HG03064 (cell line): ENCODE results near the gene COA7.

Experiments
- ATAC-seq: cut with Tn5 transposase; IDR thresholded peaks from one replicate; pipeline ENCODE4 v1.9.1; 2021; ENCODE audit warnings: low read depth; ENCODE audit not compliant: unreplicated experiment

Gene COA7

GRCh38 chr1:52673513-52673912 lies 24.6 kb downstream of the COA7 start:
- no peak for ATAC-seq

GRCh38 chr1:52672946-52673345 lies 25.2 kb downstream of the COA7 start:
- ATAC-seq = no peak

GRCh38 chr1:52670604-52671003 lies 27.5 kb downstream of the COA7 start:
- no peak for ATAC-seq

GRCh38 chr1:52669696-52670095 lies 28.5 kb downstream of the COA7 start:
- no peak for ATAC-seq

- no peak for ATAC-seq
These were observed 29.4 kb downstream of the COA7 start for GRCh38 chr1:52668711-52669110.

GRCh38 chr1:52667984-52668383 lies 30.2 kb downstream of the COA7 start:
- ATAC-seq = no peak

GRCh38 chr1:52667290-52667689 lies 30.9 kb downstream of the COA7 start:
- no peak for ATAC-seq

GRCh38 chr1:52665006-52665941 lies 32.9 kb downstream of the COA7 start:
- ATAC-seq = no peak

GRCh38 chr1:52663716-52664115 lies 34.4 kb downstream of the COA7 start:
- no peak for ATAC-seq

- ATAC-seq = no peak
These were observed 35.4 kb downstream of the COA7 start for GRCh38 chr1:52662645-52663313.

- no peak for ATAC-seq
These were observed 37.3 kb downstream of the COA7 start for GRCh38 chr1:52660807-52661206.

- ATAC-seq = no peak
These were observed 38.1 kb downstream of the COA7 start for GRCh38 chr1:52659851-52660596.

- ATAC-seq = no peak
These were observed 38.8 kb downstream of the COA7 start for GRCh38 chr1:52659356-52659755.

- ATAC-seq = no peak
These were observed 39.4 kb downstream of the COA7 start for GRCh38 chr1:52658795-52659194.

GRCh38 chr1:52657702-52658101 lies 40.4 kb downstream of the COA7 start:
- ATAC-seq = no peak

- ATAC-seq = no peak
These were observed 44.1 kb downstream of the COA7 start for GRCh38 chr1:52654063-52654462.

GRCh38 chr1:52653207-52653849 lies 44.8 kb downstream of the COA7 start:
- no peak for ATAC-seq

- no peak for ATAC-seq
These were observed 46.2 kb downstream of the COA7 start for GRCh38 chr1:52651904-52652303.

- ATAC-seq = no peak
These were observed 52.9 kb downstream of the COA7 start for GRCh38 chr1:52645261-52645660.

- no peak for ATAC-seq
These were observed 56.8 kb downstream of the COA7 start for GRCh38 chr1:52641307-52641706.

GRCh38 chr1:52640697-52641096 lies 57.5 kb downstream of the COA7 start:
- ATAC-seq = no peak
